Measurements from ENCODE around the gene ECM2.

ECM2 gene

DNA sequence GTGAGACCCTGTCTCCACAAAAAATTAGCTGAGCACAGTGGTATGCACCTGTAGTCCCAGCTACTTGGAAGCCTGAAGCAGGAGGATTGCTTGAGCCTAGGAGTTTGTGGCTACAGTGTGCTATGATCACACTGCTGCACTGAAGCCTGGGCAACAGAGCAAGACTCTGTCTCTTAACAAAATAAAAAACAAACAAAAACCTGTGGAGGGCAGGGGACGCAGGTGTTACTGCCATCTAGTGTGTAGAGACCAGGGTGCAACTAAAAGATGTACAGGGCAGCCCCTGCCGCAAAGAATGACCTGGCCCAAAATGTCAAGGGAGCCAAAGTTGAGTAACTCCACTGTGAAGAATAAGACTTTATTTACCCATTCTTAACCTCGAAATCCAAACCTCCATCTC is 80.6 kb downstream of the ECM2 start:
- TF ChIP-seq, protein P1, sequence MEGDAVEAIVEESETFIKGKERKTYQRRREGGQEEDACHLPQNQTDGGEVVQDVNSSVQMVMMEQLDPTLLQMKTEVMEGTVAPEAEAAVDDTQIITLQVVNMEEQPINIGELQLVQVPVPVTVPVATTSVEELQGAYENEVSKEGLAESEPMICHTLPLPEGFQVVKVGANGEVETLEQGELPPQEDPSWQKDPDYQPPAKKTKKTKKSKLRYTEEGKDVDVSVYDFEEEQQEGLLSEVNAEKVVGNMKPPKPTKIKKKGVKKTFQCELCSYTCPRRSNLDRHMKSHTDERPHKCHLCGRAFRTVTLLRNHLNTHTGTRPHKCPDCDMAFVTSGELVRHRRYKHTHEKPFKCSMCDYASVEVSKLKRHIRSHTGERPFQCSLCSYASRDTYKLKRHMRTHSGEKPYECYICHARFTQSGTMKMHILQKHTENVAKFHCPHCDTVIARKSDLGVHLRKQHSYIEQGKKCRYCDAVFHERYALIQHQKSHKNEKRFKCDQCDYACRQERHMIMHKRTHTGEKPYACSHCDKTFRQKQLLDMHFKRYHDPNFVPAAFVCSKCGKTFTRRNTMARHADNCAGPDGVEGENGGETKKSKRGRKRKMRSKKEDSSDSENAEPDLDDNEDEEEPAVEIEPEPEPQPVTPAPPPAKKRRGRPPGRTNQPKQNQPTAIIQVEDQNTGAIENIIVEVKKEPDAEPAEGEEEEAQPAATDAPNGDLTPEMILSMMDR (conservative IDR thresholded peaks at IDR 0.05): peak; percentile 56; the same call in 1 of the 2 replicates
- no peak overlapping the region for H3K27ac ChIP-seq

DNA sequence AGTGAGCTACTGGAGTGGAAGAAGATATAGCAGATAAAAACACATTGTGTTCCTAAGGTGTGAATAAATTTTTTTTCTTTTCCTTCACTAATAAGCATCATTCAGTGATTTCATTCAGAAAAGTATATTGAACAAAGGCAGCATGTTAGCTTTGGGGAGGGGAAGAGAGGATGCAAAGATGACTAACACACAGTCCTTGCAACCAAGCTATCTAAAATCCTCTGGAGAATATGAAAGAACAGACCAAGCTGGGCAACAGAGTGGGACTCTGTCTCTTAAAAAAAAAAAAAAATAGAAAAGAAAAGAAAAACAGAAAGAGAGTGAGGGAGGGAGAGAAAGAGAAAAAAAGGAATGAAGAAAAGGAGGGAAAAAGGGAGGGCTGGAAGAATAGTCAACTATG is 89.3 kb downstream of the ECM2 start:
- no peak overlapping the region for H3K27ac ChIP-seq
- TF ChIP-seq, protein P1 (conservative IDR thresholded peaks at IDR 0.05): no peak
